Stimulated activated CD4-positive, alpha-beta T cell treated with anti-CD3 and anti-CD28 coated beads, Interleukin-15, amount 100 ng/mL, for 48 hours (primary cell): ENCODE data around the gene PRKCE.

Source experiments
- DNase-seq, 2 donors: peaks; one replicate each; pipeline ENCODE4 v3.0.0-alpha.2; 2020; ENCODE audit warnings: low read depth in 2 of 2

The PRKCE gene

GRCh38 chr2:45808294-45808800 is 156.9 kb downstream of the PRKCE start:
- DNase-seq = no peak

DNA sequence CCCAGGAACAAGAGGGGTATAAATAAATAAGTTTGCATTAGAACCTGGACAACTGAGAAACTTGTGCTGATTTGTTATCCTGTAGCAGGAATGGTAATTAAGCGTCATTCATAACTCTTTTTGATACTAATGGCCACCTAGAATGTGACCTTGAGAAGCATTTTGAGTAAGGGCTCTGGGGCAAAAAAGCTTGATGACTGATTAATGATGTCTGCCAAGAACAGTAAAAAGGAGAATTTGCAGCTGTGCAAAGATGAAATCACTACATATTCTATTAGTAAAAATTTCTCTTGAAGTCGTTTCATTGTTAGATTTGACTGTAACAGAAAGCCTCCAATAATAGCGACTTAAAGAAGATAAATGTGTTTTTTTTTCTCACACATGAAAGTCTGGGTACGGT is 157.7 kb downstream of the PRKCE start:
- no peak for DNase-seq

- DNase-seq = no peak
Observed at GRCh38 chr2:45812011-45812500, 160.6 kb downstream of the PRKCE start.

DNA sequence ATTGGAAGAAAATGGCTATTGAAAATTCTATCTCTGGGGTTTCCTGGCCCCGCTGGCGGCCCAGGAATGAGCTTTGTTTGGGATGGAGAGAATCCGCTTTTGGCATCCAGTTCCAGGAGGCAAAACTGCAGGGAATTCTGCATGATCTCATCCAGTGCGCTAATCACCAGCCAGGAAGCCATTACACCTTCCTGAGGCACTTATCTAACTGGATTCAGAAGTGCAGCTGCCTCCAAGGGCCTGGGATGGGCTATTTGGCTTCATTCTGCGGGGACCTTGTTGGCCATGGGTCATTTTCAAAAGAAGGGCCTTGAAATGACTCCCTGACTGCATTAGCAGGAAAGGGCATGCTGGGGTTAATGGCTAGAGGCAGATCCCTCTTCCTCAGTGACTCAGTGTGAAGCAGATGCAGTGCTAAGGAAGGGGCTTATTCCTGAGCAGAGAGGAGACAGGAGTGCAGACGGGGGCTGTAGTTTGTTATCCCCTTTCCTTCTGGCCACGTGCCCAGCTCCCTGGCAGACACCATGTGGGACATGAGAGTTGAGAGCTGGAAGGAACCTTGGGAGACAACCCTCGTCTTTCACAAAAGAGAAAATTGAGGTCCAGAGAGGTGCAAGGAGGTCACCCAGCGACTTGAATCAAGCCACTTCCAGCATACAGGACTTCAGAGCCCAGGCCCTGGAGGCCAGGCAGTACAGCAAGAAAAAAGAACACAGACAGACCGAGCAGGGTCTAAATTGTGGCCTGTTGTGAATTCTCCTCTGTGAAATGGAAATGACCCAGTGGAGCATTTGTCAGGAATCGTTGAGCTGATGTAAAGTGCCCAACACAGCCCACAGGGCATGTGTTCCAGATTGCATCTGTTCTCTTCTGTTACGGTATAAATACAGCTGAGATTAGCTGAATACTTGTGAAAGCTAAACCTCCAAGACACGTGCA is 161.8 kb downstream of the PRKCE start:
- DNase-seq = no peak

DNA sequence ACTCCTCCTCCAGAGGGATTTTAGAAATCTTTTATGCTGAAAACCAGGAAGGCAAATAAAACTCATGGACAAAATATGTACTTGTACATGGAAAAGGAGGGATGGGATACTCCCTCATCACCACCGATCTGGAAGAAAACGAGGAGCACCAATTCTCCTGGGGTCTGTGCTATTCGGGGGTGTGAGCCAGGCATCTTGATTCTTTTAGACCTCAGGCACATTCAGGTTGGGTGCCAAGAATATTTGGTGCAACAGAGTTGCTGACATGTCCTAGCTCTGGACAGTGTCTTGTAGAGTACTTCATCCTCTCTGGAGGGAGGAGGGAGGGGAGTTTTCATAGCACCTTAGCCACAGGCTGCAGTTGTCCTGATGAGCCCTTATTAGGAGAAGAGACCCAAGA is 163.0 kb downstream of the PRKCE start:
- no peak for DNase-seq

- DNase-seq = no peak
Observed at GRCh38 chr2:45814951-45815621, 163.6 kb downstream of the PRKCE start.

- no peak for DNase-seq
Observed at GRCh38 chr2:45816272-45816671, 164.8 kb downstream of the PRKCE start.

- no peak for DNase-seq
Observed at GRCh38 chr2:45818591-45818990, 167.1 kb downstream of the PRKCE start.

DNA sequence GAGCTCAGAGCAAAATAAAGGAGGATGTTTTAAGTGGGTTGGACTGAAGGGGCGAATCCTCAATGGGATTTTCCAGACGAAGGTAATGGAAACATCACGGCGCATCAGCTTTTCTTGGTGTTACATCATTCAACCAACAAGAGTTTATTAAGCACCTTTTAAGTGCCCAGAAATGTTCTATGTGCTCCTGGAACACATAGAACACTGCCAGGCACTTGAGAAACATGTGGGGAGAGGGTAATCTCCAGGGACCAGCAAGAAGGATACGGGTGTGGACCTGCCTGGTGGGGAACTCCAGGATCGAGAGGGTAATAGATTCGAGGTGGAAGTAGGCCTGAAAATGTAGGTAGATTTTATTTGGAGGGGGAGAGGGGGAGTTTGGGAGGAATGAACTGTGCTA is 168.6 kb downstream of the PRKCE start:
- no peak for DNase-seq

DNA sequence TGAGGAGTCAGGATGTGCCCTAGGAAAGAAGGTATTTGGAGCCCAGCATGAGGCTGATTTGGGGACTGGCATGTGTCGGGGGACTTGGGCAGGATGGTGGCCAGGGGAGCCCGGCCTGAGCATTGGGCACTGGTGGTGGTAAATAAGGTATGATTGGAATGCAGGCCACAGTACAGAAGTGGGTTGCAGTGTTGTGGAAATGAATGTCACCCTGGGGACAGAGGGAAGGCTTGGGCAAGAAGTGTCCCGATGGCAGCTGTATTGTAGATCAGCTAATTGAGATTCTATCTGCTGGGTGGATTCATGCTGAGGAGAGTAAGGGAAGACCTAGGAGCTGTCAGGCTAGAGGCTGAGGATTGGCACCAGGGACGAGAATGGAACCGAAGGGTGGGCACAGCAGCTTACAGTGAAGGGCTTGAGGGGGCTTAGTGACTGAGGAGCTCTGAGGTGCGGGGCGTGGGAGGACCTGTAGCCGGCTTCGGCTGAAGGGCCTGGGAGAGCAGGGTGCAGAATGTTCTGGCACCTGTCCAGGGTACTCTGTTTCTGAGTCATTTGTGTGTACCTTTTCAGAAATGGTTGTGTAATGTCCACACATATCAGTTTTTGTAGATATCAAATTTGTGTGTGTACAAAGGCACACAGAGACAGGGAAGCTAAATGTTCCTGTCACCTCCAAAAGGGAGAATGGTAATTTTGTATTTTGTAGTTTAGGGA is 170.2 kb downstream of the PRKCE start:
- DNase-seq = no peak

- no peak for DNase-seq
Observed at GRCh38 chr2:45822272-45822630, 170.8 kb downstream of the PRKCE start.

- no peak for DNase-seq
Observed at GRCh38 chr2:45823723-45824206, 172.3 kb downstream of the PRKCE start.

DNA sequence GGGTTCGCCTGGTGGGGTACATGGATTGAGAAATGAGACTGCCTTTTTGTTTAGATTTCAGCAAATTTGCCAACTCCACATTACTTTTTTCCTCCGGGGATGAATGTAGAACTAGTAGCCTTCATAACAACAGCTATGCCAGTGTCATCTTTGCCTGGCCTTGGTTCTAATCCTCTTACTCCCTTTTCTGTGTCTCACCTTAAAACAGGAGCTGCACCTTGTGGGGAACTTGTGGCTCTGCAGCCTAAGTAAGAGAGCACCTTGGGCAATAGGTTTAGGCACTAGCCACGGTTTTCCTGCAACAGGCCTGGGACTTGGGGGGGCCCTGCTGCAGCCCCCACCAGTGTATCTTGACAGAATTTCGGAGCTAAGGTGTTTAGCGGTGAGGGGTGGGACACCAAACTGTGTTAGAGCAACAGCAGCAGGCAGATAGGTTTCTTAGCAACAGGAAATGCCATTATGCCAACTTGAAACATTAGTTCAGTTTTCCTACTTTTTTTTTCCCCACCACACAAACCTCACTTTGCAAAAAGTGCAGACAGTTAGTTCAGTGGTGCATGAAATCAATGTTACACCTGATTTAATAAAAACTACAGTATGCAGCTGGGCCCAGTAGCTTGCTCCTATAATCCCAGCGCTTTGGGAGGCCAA is 173.7 kb downstream of the PRKCE start:
- no peak for DNase-seq

GRCh38 chr2:45826460-45826859 is 175.0 kb downstream of the PRKCE start:
- DNase-seq = no peak

DNA sequence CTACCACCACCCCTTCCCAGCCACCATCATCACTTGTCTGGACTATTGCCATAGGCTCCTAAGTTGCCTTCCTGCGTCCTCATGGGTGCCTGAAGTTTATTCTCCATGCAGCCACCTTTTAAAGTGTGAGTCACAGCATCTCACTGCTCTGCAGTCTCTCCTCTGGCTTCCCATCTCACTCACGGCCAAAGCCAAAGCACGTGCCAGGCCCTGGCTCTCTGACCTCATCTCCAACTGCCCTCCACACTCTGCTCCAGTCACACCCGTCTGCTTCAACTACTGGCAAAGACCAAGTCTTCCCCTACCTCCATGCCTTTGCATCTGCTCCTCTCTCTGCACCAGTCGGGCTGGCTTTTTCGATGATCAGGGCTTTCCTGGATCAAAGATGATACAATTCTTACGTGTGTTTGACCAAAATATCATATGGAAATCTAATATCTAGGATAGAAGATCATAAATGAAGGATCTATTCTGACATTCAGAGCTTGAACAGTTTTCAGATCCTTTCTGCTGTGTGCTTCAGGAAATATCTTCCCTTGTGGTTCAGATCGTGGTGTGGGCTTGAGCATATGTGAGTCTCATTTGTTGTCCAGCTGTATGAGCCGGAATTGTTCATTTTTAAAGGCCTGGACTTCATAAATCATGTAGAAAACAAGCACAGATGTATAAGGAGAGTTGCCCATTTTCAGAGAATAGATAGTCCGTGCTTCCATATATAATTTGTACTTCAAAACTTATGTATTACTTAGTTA is 175.6 kb downstream of the PRKCE start:
- DNase-seq = no peak

GRCh38 chr2:45830322-45830721 is 178.8 kb downstream of the PRKCE start:
- DNase-seq = no peak

DNA sequence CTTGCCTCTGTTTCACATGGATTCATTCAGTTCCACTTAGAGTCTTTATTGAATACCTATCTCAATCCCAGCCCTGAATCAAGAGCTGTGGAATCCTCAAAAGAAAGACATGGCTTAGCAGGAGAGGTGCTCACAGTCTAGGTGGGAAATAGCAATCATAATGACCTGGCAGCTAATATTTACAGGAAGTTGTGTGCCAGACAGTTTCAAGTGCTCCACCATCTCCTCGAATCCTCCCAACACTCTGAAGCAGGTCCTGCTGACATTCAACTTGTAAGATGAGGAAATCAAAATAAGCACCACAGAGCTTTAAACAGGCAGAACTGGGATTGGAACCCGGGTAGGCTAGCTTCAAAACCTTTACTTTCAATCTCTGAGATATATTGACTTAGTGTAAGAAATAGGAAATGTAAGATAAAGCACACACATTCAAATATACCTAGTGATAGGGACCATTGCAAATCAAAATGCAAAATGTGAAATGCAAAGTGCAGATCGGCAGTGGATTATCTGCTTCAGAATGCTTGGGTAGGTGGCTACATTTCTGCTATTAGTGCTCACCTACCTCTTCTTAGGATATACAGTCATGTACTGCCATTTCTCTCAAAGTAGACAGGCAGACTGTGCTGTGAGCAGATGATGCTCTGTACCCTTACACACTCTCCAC is 182.0 kb downstream of the PRKCE start:
- no peak for DNase-seq

DNA sequence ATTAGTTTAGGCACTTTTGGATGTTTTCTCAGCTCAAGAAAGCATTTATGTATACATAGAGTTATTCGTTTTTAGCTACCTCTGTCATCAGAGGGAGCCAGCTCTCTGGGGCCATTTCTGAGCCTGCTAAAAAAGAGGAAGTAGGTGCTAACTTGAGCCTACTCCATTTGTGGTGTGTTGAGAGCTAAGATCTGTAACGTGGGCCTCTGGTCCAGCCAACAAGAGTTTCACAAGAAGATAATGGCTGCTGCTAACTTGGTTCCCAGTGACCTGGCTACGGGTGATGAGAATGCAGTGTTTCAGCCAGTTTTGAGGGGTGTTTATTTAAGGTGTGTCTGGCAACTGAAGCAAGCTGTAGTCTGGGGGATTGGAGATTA is 182.5 kb downstream of the PRKCE start:
- DNase-seq = no peak

- no peak for DNase-seq
Observed at GRCh38 chr2:45834372-45834771, 182.9 kb downstream of the PRKCE start.

DNA sequence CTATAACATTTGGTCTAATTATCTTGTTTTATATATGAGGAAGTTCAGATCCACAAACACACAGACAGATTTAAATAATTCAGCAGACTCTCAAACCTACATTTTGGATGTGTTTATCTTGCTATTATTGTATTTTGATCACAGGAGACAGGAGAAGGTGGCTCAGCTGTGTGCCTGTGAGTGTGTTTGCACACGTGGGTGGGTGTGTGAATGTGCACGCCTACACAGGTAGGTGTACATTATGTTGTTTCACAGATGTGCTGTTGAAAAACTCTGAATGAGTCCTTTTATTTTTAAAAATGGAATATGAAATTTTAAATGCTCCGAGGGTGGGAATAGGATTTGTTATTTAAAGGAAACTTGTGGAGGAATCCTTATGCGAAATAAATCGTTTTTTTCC is 183.4 kb downstream of the PRKCE start:
- no peak for DNase-seq
